GM23338 (cell line): ENCODE data around the gene GLMN. TPM values are rescaled to one million over a fixed set of nuclear protein-coding genes. Genes with fewer than 3 reads are reported as not detected.

Experiments used
- ATAC-seq: fragments of 200-7000 bp; cut with Tn5 transposase; 3 replicates; pipeline ENCODE4 v1.9.1; 2020
- DNase-seq: peaks from one replicate; pipeline ENCODE4 v3.0.0-alpha.2; 2015; ENCODE audit warnings: low spot score
- H2AFZ ChIP-seq: fragments of 200-600 bp; sonication (generic); 2 replicates; pipeline ENCODE4 v1.8.0; 2016; ENCODE audit warnings: antibody characterized with exemption, mild to moderate bottlenecking, moderate library complexity
- H3F3A ChIP-seq: fragments of 200-600 bp; sonication (generic); replicated peaks from 2 replicates; pipeline ENCODE4 v1.8.0; 2017; ENCODE audit warnings: antibody characterized with exemption, mixed run types, low read depth
- H3K27ac ChIP-seq: fragments of 200-600 bp; sonication (generic); 2 replicates; pipeline ENCODE4 v1.6.1; 2016; ENCODE audit warnings: low read depth
- H3K27me3 ChIP-seq: fragments of 200-600 bp; sonication (generic); 2 replicates; pipeline ENCODE4 v1.8.0; 2016; ENCODE audit warnings: mild to moderate bottlenecking, mixed run types, moderate library complexity; ENCODE audit not compliant: insufficient read depth
- H3K36me3 ChIP-seq: fragments of 200-600 bp; sonication (generic); 2 replicates; pipeline ENCODE4 v1.8.0; 2016; ENCODE audit warnings: mild to moderate bottlenecking; ENCODE audit not compliant: insufficient read depth
- H3K4me1 ChIP-seq: fragments of 200-600 bp; sonication (generic); 2 replicates; pipeline ENCODE4 v1.8.0; 2016; ENCODE audit warnings: mild to moderate bottlenecking, moderate library complexity; ENCODE audit not compliant: insufficient read depth
- H3K4me2 ChIP-seq: fragments of 200-600 bp; sonication (generic); 2 replicates; pipeline ENCODE4 v1.7.1; 2017; ENCODE audit warnings: mixed run types
- H3K4me3 ChIP-seq: fragments of 200-600 bp; sonication (generic); 2 replicates; pipeline ENCODE4 v1.6.1; 2016; ENCODE audit warnings: mixed run types
- H3K79me2 ChIP-seq: fragments of 200-600 bp; sonication (generic); replicated peaks from 2 replicates; pipeline ENCODE4 v1.8.0; 2017; ENCODE audit warnings: mild to moderate bottlenecking; ENCODE audit not compliant: insufficient read depth
- H3K9me2 ChIP-seq: fragments of 200-600 bp; sonication (generic); 2 replicates; pipeline ENCODE4 v1.8.0; 2017; ENCODE audit not compliant: insufficient read depth
- H4K20me1 ChIP-seq: fragments of 200-600 bp; sonication (generic); replicated peaks from 2 replicates; pipeline ENCODE4 v1.8.0; 2017; ENCODE audit warnings: mild to moderate bottlenecking; ENCODE audit not compliant: insufficient read depth
- H3K27ac Mint-ChIP-seq: 2 replicates; pipeline ENCODE4 v1.8.0; 2020; ENCODE audit warnings: inconsistent platforms, mild to moderate bottlenecking, moderate library complexity, mixed read lengths
- H3K27me3 Mint-ChIP-seq: 3 replicates; pipeline ENCODE4 v1.8.0; 2022; ENCODE audit warnings: low read depth, mild to moderate bottlenecking, moderate library complexity, mixed read lengths, inconsistent platforms; ENCODE audit not compliant: insufficient read depth, poor library complexity
- H3K36me3 Mint-ChIP-seq: 3 replicates; pipeline ENCODE4 v1.8.0; 2021; ENCODE audit warnings: low read depth, mild to moderate bottlenecking, inconsistent platforms, moderate library complexity, mixed read lengths
- H3K4me1 Mint-ChIP-seq: 3 replicates; pipeline ENCODE4 v1.8.0; 2020; ENCODE audit warnings: mild to moderate bottlenecking, inconsistent platforms, mixed read lengths
- H3K4me3 Mint-ChIP-seq: 3 replicates; pipeline ENCODE4 v1.8.0; 2021; ENCODE audit warnings: moderate library complexity, mild to moderate bottlenecking, inconsistent platforms, mixed read lengths
- H3K9me3 Mint-ChIP-seq: 3 replicates; pipeline ENCODE4 v1.8.0; 2020; ENCODE audit warnings: moderate library complexity, mild to moderate bottlenecking, inconsistent platforms, mixed read lengths
- ETS1 ChIP-seq: IDR thresholded peaks from 2 replicates; pipeline ENCODE4 v1.6.1; 2016; ENCODE audit warnings: antibody characterized with exemption
- EZH2 ChIP-seq: fragments of 200-600 bp; sonication (generic); IDR thresholded peaks from one replicate; pipeline ENCODE4 v1.8.0; 2017; ENCODE audit warnings: antibody characterized with exemption, mild to moderate bottlenecking, low read depth; ENCODE audit not compliant: unreplicated experiment
- NANOG ChIP-seq: IDR thresholded peaks from 2 replicates; pipeline ENCODE4 v1.6.1; 2016; ENCODE audit warnings: antibody characterized with exemption, borderline replicate concordance
- POLR2AphosphoS5 ChIP-seq: IDR thresholded peaks from 2 replicates; pipeline ENCODE4 v1.6.1; 2016; ENCODE audit warnings: antibody characterized with exemption, low read depth
- STAT1 ChIP-seq: IDR thresholded peaks from one replicate; pipeline ENCODE4 v1.6.1; 2016; ENCODE audit warnings: antibody characterized with exemption; ENCODE audit not compliant: unreplicated experiment
- ZNF462 ChIP-seq: fragments of 250-450 bp; sonication (Bioruptor Pico); IDR thresholded peaks from 2 replicates; pipeline ENCODE4 v1.5.0; 2020; ENCODE audit warnings: mild to moderate bottlenecking, moderate library complexity
- polyA plus RNA-seq: library from polyadenylated mRNA; unstranded; fragments of >200 nt; fragmentation: Nextera tagmentation; extraction: Ambion mirVana; gene quantifications from 2 replicates; pipeline ENCODE4 v1.2.1, GENCODE V29; 2016
- total RNA-seq: library from RNA; depleted of rRNA; stranded (reverse); fragments of >200 nt; shearing (Covaris generic); gene quantifications from 2 replicates; pipeline ENCODE4 v1.2.3, GENCODE V29; 2014

GLMN gene
- total and polyA plus RNA-seq, 2 experiments from 2014 or later = 36.8 to 49.9 TPM

- no peak overlapping the region for H2AFZ ChIP-seq
- peaks cover 4% of the 10 kb centered on the region; the same call in 1 of the 2 replicates for H4K20me1 ChIP-seq
- no peaks in the 10 kb centered on the region for H3K4me1 ChIP-seq
- Mint-ChIP-seq H3K27ac (no peak overlapping the region), H3K4me3 (no peak overlapping the region), H3K36me3 (peaks cover 46% of the 10 kb centered on the region), H3K4me1 (no peaks in the 10 kb centered on the region), H3K27me3 (peaks cover 2% of the 10 kb centered on the region), H3K9me3 (no peaks in the 10 kb centered on the region)
- H3F3A ChIP-seq = no peaks in the 10 kb centered on the region
- peaks cover 9% of the 10 kb centered on the region; the same call in 1 of the 2 replicates for H3K36me3 ChIP-seq
- no peak overlapping the region for H3K4me3 ChIP-seq
- no peaks in the 10 kb centered on the region for H3K79me2 ChIP-seq
- no peak overlapping the region for H3K4me2 ChIP-seq
- DNase-seq (no peak), ATAC-seq (no peak)
- H3K27me3 ChIP-seq = no peaks in the 10 kb centered on the region
- TF ChIP-seq POLR2AphosphoS5 (no peak), ZNF462 (CRISPR knock-in tag) (no peak), STAT1 (no peak), NANOG (no peak), EZH2 (no peak), ETS1 (no peak)
- no peak overlapping the region for H3K27ac ChIP-seq
- no peaks in the 10 kb centered on the region for H3K9me2 ChIP-seq
These were observed 22.7 kb downstream of the GLMN start for GRCh38 chr1:92276082-92276481.
